HG03432 (cell line): ENCODE measurements around the gene WT1.
"Not testable (repeated sequence)": the region's sequence is repeated elsewhere in the genome, so short reads cannot be mapped to it uniquely, and the experiment has no call there.

Experiments
- ATAC-seq: cut with Tn5 transposase; IDR thresholded peaks from one replicate; pipeline ENCODE4 v1.9.1; 2021; ENCODE audit warnings: mild to moderate bottlenecking, moderate library complexity; ENCODE audit not compliant: unreplicated experiment

Gene WT1

GRCh38 chr11:32435511-32435941 is at the start of gene WT1:
Gene WT1, minus strand, starts transcription at chr11:32435539.
- ATAC-seq = peak; percentile 33

- ATAC-seq = no peak
Observed at GRCh38 chr11:32479291-32479690, 44.0 kb upstream of the WT1 start.

GRCh38 chr11:32478277-32478731 is 43.0 kb upstream of the WT1 start:
- ATAC-seq = no peak

DNA sequence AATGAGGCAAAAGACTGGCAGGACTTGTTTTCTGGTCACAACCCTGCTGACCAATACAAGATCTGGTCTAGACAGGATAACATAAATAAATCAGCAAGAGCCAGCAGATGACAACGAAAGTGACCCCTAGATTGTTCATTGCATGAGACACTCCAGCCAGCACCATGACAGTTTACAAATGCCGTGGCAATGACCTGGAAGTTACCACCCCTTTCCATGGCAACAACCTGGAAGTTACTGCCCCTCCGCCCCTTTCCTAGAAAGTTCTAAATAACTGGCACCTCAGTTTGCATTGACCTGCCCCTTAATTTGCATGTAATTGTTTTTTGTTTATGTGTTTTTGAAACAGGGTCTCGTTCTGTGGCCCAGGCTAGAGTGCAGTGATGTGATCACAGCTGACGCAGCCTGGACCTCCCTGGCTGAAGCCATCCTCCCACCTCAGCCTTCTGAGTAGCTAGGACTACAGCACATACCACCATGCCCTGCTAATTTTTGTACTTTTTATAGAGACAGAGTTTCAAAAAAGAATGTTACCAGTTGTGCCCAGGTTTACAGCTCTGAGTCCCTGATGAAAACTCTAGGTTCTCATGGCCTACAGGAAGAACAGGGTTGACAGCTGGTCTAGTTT is 38.1 kb upstream of the WT1 start:
- no peak for ATAC-seq

DNA sequence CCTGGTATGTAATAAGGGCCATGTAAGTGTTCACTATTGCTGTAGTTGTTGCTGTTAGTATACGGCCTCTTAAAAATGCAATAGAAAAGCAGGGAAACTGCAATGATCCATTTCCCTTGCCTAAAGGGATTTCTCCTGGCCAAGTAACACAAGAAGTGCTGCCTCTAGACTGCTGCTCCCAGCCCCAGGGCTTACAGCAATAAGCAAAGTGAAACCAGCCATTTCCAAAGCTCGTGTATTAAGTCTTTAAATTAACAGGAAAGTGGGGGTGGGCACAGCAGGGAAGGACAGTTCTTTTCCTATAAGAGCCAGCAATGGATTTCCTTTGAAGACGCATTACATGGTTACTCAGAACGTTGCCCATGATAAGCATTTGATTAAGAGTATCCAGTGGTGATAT is 36.9 kb upstream of the WT1 start:
- no peak for ATAC-seq

DNA sequence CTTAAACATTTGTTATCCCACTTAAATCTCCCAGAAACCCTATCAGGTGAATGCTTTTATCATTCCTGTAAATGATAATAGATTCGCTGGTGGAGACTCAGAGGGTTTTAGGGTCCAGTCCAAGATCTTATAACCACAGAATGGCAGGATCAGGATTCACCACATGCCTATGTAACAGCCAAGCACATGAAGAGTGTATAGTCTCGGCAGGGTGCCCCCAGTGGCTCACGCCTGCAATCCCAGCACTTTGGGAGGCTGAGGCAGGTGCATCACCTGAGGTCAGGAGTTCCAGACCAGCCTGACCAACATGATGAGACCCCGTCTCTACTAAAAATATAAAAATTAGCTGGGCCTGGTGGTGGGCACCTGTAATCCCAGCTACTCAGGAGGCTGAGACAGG is 36.2 kb upstream of the WT1 start:
- not testable (repeated sequence) for ATAC-seq

DNA sequence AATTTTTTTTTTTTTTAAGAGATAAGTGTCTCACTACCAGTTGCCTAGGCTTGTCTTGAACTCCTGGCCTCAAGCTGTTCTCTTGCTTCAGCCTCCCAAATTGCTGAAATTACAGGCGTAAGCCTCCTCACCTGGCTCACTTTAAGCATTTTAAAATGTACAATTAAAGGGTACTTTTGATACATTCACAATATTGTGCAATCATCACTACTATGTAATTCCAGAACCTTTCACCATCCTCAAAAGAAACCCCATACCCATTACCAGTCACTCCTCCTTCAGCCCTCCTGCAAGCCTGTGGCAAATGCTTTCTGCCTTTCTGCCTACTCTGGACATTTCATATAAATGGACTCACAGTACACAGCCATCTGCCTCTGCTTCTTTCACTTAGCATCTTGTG is 34.5 kb upstream of the WT1 start:
- no peak for ATAC-seq

- no peak for ATAC-seq
Observed at GRCh38 chr11:32466279-32466915, 31.1 kb upstream of the WT1 start.

DNA sequence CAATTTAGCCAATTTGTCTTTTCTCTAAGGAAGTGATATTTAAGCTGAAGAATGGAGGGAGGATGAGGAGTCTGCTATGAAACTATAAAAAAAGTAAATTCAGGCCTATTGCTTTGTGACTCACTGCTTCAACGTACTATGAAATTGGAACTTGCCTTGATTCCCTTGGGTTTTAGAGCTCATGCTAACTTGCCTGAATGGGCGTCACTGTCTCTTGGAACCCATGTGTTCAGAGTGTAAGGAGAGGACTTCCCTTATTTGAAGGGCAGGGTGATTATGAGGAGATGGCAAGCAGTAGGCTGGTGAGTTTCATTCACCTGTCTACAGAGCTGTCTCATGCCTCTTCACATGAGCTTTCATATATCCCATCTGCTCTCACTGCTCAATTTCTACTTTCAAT is 28.7 kb upstream of the WT1 start:
- ATAC-seq = no peak

DNA sequence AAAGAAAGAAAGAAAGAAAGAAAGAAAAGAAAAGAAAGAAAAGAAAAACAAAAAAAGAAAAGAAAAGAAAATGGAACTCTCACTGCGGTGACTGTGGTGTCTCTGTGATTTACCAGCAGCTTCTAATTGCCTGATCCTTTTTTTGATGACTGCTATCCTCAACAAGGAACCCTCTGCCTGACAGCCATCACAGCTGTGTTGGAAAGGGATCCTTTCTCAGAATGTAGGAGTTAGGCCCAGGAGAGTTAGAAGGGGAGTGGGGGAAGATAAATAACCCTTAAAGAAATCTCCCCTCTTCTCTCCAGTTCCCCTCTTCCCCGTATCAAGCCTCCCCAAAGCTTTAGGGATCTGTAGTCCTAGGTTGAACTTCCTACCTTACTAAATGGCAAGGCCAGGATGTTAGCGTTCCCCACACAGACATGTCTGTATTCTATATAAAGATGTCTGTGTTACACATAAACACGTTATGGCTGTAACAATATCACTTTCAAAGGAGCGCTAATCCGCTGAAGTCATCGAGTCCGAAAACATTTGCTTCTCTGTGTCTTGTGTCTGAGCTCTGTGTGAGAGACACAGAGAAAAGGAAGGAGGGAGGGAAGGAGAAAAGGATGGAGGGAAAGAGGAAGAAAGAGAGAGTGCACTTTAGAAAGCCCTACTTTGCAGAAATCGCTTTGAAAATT is 26.8 kb upstream of the WT1 start:
- ATAC-seq = no peak

- ATAC-seq = no peak
Observed at GRCh38 chr11:32456864-32457263, 21.5 kb upstream of the WT1 start.

- no peak for ATAC-seq
Observed at GRCh38 chr11:32454993-32455392, 19.7 kb upstream of the WT1 start.

DNA sequence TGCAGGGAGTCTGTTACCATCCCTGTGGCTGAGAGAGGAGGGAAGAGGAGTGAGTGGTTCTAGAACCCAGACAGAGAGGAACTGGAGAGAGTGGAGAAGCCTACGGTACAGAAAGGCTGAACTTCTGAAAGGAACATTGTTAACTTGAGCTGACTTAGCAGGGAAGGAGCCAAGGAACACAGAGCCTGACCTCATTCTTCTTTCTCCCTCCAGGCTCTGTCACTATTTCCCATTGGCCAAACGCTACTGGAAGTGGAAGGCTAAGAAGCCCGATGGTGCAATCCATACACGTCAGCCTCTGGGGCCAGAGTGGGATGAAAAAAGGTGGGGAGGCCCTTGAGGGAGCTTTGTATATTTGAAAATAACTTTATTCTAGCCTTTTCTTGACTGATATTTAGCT is 16.5 kb upstream of the WT1 start:
- ATAC-seq = no peak

DNA sequence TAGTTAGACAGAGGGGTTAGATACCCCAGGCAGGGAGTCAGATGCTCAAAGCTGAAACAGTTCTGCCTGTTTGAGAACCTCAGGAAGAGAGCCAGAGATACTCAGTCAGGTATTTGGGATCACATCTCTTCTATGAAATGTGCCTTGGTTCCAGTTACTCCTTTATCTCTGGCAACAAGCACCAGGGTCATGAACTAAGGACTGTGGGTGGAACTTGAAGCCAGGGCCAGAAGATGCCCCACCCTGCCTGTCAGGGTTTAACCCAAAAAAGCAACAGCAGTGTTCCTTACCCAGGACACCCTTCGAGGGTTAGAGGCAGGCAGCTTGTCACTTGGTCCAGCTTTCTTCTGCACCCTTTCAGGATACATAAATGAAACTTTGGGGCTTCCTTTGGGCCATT is 15.0 kb upstream of the WT1 start:
- ATAC-seq = no peak

DNA sequence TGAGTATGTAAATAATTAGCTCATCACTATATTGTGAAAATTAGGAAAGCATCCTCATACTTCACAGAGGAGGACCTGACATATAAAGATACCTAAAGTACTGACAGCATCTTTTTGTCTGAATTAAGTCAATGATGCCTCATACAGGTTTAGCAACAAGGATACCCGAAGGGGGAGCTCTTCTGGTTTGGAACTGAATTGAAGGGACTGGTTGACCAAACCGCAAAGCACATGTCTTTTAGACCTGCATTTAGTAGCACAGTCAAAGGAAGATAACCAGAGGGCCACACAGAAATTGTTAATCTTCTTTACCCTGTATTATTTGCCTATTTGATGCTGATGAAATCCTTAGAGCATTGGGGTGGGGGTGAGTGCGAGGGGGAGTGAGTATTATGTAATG is 12.9 kb upstream of the WT1 start:
- ATAC-seq = no peak

GRCh38 chr11:32447252-32447651 is 11.9 kb upstream of the WT1 start:
- no peak for ATAC-seq

DNA sequence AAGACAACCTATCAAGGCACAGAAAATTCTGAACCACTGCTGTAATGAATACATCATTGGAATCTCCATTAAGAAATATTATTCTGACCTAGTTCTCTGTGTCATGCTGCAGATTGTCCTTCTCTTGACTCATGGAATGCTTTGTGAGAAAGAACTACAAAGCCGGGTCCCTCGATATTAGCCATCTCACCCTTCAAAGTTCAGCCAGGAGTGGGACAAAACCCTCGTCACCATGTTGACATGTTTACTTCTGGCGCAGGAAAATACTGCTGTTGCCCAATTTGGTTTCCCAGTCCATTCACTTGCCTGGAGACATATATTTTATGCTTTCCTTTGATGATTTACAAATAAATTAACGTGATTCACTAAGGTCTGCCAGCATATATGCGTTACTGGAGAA is 10.9 kb upstream of the WT1 start:
- ATAC-seq = no peak

GRCh38 chr11:32444186-32444585 is 8.8 kb upstream of the WT1 start:
- ATAC-seq = no peak

DNA sequence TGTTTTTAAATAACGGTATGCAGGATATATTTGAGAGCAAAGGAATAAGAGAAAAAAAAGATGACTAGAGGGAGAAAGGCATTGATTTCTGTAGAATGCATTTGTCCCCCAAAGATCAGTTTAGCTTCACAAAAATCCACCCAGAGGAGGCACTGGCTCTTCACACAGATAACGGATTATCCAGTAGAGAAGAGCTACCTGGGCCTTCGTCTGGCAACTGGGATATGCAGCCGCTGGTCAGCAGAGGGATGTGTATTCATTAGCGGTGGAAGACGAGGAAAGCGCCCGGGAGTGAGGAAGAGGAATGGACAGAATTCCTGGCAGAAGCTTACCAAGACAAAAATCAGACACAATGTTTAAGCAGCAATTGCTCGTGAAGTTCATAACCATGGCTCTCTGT is 5.6 kb upstream of the WT1 start:
- no peak for ATAC-seq

- ATAC-seq = no peak
Observed at GRCh38 chr11:32440312-32440908, 5.1 kb upstream of the WT1 start.

DNA sequence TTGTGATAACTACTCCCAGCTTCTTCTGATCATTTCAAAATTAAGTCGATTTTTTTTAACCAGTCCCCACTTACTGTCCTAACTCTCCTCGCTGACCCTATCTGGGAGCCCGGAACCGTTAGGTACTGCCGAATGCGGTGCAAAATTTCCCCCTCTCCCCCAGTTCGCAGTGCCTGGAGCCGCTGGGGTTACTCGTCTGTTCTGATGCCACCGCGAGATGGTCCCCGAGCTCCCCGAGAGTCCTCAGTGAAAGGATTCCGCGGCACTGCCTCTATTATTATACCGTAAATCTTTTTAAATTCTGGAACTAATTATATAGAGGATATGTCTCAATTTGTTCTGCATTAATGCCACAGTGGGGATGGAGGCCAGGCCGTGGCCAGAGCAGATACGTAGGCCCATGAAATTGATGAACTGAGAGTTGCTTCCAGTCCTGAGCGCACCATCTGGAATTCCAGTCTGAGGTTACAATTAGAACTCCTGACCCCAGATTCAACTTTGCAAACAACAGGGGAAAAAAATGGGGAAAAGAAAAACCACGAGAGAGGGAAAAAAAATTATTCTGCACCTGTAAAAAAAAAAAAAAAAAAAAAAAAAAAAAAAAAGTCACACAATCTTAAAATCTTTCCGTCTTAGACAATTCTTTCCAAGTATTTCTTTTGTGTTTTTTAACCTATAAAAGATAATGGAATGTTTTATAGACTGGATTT is 4.3 kb upstream of the WT1 start:
- ATAC-seq = no peak
